ENCODE data around the gene OVCH1.

DNA sequence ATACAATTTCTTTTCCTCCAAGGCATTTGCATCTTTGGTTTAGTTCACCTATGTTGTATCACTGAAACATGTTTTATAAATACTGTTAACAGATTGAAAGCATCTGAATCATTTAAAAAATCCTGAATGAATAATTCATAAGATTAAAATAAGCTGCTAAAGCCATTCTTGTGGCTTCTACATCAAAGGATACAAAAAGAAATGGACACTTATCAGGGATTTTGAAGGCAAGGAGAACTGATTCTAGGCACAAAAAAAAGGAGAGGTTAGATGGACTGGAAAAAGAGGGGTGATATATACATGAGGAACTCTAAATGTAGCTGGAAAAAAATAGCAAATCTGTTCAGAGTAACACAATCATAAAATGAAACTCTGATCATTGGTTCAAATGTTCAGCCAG lies 5.8 kb upstream of the OVCH1 start:
- TF ChIP-seq, protein P1, sequence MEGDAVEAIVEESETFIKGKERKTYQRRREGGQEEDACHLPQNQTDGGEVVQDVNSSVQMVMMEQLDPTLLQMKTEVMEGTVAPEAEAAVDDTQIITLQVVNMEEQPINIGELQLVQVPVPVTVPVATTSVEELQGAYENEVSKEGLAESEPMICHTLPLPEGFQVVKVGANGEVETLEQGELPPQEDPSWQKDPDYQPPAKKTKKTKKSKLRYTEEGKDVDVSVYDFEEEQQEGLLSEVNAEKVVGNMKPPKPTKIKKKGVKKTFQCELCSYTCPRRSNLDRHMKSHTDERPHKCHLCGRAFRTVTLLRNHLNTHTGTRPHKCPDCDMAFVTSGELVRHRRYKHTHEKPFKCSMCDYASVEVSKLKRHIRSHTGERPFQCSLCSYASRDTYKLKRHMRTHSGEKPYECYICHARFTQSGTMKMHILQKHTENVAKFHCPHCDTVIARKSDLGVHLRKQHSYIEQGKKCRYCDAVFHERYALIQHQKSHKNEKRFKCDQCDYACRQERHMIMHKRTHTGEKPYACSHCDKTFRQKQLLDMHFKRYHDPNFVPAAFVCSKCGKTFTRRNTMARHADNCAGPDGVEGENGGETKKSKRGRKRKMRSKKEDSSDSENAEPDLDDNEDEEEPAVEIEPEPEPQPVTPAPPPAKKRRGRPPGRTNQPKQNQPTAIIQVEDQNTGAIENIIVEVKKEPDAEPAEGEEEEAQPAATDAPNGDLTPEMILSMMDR (IDR thresholded peaks at IDR 0.05; ENCODE audit: poor library complexity) = no peak
- TF ChIP-seq EZH2phosphoT487 (IDR thresholded peaks at IDR 0.05; ENCODE audit: low read depth, severe bottlenecking, unreplicated experiment) (no peak), EZH2 (IDR thresholded peaks at IDR 0.05; ENCODE audit: borderline replicate concordance) (no peak)

Data from hepatocyte (in vitro differentiated cells).